Spleen (tissue), 3 donors: ENCODE results near the gene KRTAP10-8.

Experiments
- POLR2A ChIP-seq, 3 donors: fragments of 450-650 bp; IDR thresholded peaks; one replicate each; pipeline ENCODE4 v1.5.1; 2017; ENCODE audit warnings: antibody characterized with exemption in 3 of 3, mild to moderate bottlenecking in 1 of 3
- POLR2AphosphoS5 ChIP-seq, 3 donors: sonication (generic); formaldehyde crosslinking; IDR thresholded peaks; one replicate each; pipeline ENCODE4 v1.5.1; 2017; ENCODE audit warnings: antibody characterized with exemption in 3 of 3

DNA sequence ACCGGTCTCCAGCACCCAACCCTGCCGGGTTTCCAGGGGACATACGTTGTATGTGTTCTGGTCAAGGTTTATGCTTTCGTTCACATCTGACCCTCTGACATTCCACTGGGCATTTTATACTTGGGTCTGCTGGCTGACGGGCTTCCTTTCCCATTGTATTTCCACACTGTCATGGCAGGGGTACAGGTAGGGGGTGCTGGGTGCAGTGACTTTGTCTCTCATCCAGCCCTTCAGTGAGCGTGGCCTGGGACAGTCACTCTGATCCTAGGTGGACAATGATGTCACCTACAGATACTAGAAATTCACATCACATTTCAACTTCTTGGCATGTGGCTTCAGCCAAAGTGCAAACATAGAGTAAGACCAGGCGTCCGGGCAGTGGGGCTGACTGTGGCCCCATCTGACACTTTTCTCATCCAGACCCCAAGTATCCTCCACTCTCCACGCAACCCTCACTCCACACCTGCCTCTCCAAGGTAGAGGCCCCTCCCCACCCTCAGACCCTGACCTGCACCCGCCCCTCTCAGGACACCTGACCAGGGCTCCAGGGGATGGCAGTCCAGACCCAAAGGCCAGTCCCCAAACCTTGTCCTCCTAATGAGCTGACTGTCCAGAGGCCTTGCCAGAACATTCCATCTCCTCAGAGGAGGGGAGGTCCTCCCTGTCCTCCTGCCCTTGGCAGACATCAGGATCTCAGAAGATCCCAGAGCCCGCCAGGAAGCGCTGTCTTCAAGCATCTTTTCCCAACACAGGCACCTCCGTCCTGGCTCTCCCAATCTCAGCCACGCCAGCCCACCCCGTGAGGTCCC lies 24.5 kb downstream of the KRTAP10-8 start:
- no peak for TF ChIP-seq POLR2A (IDR thresholded peaks at IDR 0.05)
- TF ChIP-seq POLR2AphosphoS5 (IDR thresholded peaks at IDR 0.05), result no peak
